CD4-positive, alpha-beta T cell treated with Interferon gamma for 1 hour (primary cell): ENCODE measurements around the gene LRMDA.

Experiments
- DNase-seq: peaks from one replicate; pipeline ENCODE4 v3.0.0-alpha.2; 2020

The LRMDA gene

GRCh38 chr10:76017733-76018433 is 586.5 kb downstream of the LRMDA start:
- DNase-seq, result no peak

- no peak for DNase-seq
Observed at GRCh38 chr10:76020630-76021029, 589.2 kb downstream of the LRMDA start.

- DNase-seq, result no peak
Observed at GRCh38 chr10:76021398-76021797, 590.0 kb downstream of the LRMDA start.

GRCh38 chr10:76022366-76022765 is 590.9 kb downstream of the LRMDA start:
- no peak for DNase-seq

GRCh38 chr10:76023007-76023406 is 591.6 kb downstream of the LRMDA start:
- no peak for DNase-seq

- DNase-seq, result no peak
Observed at GRCh38 chr10:76024460-76025123, 593.2 kb downstream of the LRMDA start.

GRCh38 chr10:76025124-76025477 is 593.7 kb downstream of the LRMDA start:
- DNase-seq, result no peak

- DNase-seq, result no peak
Observed at GRCh38 chr10:76026176-76026771, 594.9 kb downstream of the LRMDA start.

GRCh38 chr10:76026905-76027304 is 595.5 kb downstream of the LRMDA start:
- DNase-seq, result no peak

GRCh38 chr10:76029782-76030181 is 598.4 kb downstream of the LRMDA start:
- DNase-seq, result no peak

- DNase-seq, result no peak
Observed at GRCh38 chr10:76031099-76031498, 599.7 kb downstream of the LRMDA start.

GRCh38 chr10:76031769-76032699 is 600.6 kb downstream of the LRMDA start:
- no peak for DNase-seq

- DNase-seq, result no peak
Observed at GRCh38 chr10:76032700-76033039, 601.2 kb downstream of the LRMDA start.

- no peak for DNase-seq
Observed at GRCh38 chr10:76033457-76034196, 602.2 kb downstream of the LRMDA start.

GRCh38 chr10:76034353-76035205 is 603.2 kb downstream of the LRMDA start:
- DNase-seq, result no peak

- no peak for DNase-seq
Observed at GRCh38 chr10:76035206-76036110, 604.0 kb downstream of the LRMDA start.

- peak; percentile 19 for DNase-seq
Observed at GRCh38 chr10:76036111-76036940, 604.9 kb downstream of the LRMDA start.

- no peak for DNase-seq
Observed at GRCh38 chr10:76036962-76037361, 605.5 kb downstream of the LRMDA start.

GRCh38 chr10:76037531-76038155 is 606.2 kb downstream of the LRMDA start:
- DNase-seq, result no peak
